Measurements from ENCODE around the gene SIVA1. TPM values are rescaled to one million over a fixed set of nuclear protein-coding genes. Genes with fewer than 3 reads are reported as not detected.
A peak's percentile ranks its signal among the peaks of the same experiment; 100 is the strongest.
"Not testable (repeated sequence)": the region's sequence is repeated elsewhere in the genome, so short reads cannot be mapped to it uniquely, and the experiment has no call there.

Gene SIVA1
- total RNA-seq, 2 experiments from 2014 or later = 137 to 147 TPM

DNA sequence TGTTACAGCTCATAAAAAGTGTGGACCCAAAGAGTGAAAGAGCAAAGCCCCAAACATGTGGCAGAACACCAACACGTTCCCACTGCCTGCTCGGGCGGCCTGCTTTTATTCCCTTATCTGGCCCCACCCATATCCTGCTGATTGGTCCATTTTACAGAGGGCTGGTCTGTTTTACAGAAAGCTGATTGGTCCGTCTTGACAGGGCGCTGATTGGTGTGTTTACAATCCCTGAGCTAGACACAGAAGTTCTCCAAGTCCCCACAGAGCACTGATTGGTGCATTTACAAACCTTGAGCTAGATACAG lies 2.2 kb upstream of the SIVA1 start:
- DNase-seq = peak; percentile 20
- not testable (repeated sequence) for H3K27ac Mint-ChIP-seq

DNA sequence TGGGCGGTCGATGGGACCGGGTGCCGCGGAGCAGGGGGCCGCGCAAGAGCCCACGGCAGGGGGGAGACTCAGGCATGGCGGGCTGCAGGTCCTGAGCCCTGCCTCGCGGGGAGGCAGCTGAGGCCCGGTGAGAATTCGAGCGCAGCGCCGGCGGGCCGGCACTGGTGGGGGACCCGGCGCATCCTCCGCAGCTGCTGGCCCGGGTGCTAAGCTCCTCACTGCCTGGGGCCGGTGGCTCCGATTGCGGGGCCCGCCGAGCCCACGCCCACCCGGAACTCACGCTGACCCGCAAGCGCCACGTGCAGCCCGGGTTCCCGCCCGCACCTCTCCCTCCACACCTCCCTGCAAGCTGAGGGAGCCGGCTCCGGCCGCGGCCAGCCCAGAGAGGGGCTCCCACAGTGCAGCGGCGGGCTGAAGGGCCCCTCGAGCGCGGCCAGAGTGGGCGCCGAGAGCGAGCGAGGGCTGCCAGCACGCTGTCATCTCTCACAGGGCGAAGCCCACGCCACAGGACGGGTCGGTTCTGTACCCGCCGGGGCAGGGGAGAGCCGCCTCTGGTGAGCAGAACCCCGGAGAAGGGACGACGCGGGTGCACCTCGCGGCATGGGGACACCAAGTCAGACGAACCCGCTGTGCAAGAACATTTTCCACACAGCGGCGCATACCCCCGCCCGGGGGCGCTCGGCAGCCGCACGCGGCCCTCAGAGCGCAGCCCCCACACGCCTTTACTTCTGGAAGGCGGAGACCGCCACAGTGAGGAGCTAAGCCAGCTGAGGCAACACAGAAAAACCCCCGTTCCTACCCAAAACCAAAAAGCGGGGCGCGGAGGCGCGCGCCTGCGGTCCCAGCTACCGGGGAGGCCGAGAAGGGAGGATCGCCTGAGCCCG lies 1.2 kb upstream of the SIVA1 start:
- peak overlapping the region; percentile 98 for H3K4me3 Mint-ChIP-seq
- no peak for DNase-seq
- H3K27me3 Mint-ChIP-seq = no peaks in the 10 kb centered on the region

More for the DNA sequence above, 2.2 kb upstream of the SIVA1 start:
- not testable (repeated sequence) for H3K27me3 Mint-ChIP-seq, H3K9me3 Mint-ChIP-seq
- peaks cover 14% of the 10 kb centered on the region for H3K36me3 Mint-ChIP-seq
- peaks cover 27% of the 10 kb centered on the region for H3K4me1 Mint-ChIP-seq
- H3K4me3 Mint-ChIP-seq = peak overlapping the region; percentile 25

DNA sequence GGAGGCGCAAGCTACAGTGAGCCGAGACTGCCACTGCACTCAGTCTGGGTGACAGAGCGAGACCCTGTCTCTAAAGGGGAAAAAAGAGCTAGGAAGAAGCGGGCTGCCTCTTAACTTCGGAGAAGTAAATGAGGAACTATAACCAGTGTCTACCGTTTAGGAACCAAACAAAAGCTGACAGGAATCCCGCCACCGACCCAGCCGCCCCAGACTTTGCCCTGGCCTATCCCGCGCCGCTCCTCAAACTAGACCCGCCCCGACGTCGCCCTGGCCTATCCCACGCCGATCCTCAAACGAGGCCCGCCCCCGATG lies 568 bp upstream of the SIVA1 start:
- DNase-seq = no peak
- Mint-ChIP-seq H3K36me3 (peaks cover 25% of the 10 kb centered on the region), H3K4me3 (peak overlapping the region; percentile 98), H3K4me1 (peaks cover 39% of the 10 kb centered on the region), H3K27ac (peak overlapping the region; percentile 89), H3K27me3 (no peaks in the 10 kb centered on the region), H3K9me3 (no peaks in the 10 kb centered on the region)

More for the DNA sequence above, 1.2 kb upstream of the SIVA1 start:
- Mint-ChIP-seq H3K4me1 (peaks cover 33% of the 10 kb centered on the region), H3K27ac (peak overlapping the region; percentile 89), H3K36me3 (peaks cover 19% of the 10 kb centered on the region), H3K9me3 (no peaks in the 10 kb centered on the region)

DNA sequence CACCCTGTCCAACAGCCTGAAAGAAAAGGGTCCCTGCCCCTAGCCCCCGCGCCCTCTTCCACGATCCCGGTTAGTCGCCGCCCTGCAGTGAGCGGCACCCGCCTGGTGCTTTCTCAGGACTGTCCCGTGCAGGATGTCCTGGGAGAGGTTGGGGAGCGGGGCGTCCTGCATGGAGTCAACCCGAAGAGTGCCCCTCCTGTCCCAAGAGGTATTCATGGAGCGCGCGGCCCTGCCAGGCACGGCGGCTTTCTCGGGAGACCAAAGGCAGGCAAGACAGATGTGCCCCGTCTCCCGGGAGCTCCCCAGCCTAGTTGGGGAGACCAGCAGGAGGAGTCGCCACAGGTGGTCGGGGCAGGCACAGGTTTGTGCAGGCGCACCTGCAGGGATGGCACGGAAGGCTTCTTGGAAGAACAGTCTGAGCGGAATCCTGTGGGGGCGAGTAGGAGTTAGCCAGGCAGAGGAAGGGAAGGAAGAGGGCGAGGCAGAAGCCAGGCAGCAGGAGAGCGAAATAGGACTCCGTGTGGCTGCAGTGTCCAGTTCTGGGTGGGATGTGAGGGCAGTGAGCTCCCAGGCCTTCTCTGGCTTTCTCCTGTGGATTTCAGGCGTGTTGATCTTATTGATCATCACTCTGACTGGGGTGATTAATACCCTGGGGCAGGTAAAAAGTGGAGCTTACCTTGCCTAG lies 723 bp downstream of the SIVA1 start:
- Mint-ChIP-seq H3K27me3 (no peaks in the 10 kb centered on the region), H3K4me1 (peaks cover 39% of the 10 kb centered on the region), H3K36me3 (peaks cover 25% of the 10 kb centered on the region), H3K4me3 (peak overlapping the region; percentile 98), H3K27ac (peak overlapping the region; percentile 89), H3K9me3 (no peaks in the 10 kb centered on the region)
- DNase-seq = no peak

DNA sequence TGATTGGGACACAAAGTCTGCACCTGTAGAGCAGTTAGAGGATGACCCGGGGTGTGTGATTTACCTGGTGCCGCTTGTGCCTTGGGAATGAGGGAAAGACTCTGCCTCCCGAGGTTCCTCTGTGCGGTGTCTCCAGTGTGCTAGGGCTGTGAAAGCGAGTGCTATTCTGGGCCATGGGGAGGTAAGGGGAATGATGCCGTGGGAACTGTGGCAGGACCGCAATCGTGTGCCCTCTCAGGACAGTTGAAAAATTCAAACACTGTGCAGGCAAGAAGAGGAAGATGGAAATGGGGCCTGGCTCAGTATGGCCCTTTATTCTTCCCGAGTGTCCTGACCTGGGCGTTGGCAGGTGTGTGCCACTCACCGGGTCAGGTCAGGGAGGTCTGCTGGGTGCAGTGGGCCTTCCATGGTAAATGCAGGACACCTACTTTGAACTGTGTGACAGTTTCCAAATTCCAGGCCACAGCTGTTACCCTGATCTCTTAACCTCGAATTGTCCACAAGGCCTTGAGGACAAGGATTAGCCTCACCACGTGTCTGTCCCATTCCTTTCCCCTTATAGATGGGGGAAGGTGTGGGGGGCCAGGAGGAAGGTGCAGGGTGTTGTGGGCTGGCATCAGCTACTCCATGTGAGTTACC lies 1.4 kb downstream of the SIVA1 start:
- Mint-ChIP-seq H3K27ac (peak overlapping the region; percentile 89), H3K9me3 (no peaks in the 10 kb centered on the region), H3K4me1 (peaks cover 42% of the 10 kb centered on the region), H3K36me3 (peaks cover 29% of the 10 kb centered on the region), H3K4me3 (peak overlapping the region; percentile 98), H3K27me3 (no peaks in the 10 kb centered on the region)
- DNase-seq = no peak

DNA sequence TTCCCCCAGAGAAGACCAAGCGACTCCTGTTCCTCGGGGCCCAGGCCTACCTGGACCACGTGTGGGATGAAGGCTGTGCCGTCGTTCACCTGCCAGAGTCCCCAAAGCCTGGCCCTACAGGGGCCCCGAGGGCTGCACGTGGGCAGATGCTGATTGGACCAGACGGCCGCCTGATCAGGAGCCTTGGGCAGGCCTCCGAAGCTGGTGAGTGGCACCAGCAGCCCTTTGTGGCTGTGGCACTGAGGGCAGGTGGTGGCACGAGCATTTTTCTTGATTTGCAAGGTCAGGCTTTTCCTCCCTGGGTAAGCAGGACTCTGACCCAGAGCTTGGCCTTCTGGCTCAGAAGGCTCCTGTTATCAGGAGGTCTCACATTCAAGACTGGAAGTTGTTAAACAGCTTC lies 2.7 kb downstream of the SIVA1 start:
- H3K4me3 Mint-ChIP-seq = peak overlapping the region; percentile 98
- peaks cover 42% of the 10 kb centered on the region for H3K4me1 Mint-ChIP-seq
- H3K9me3 Mint-ChIP-seq = no peaks in the 10 kb centered on the region
- no peaks in the 10 kb centered on the region for H3K27me3 Mint-ChIP-seq
- DNase-seq = no peak
- peaks cover 29% of the 10 kb centered on the region for H3K36me3 Mint-ChIP-seq
- H3K27ac Mint-ChIP-seq = no peak overlapping the region

DNA sequence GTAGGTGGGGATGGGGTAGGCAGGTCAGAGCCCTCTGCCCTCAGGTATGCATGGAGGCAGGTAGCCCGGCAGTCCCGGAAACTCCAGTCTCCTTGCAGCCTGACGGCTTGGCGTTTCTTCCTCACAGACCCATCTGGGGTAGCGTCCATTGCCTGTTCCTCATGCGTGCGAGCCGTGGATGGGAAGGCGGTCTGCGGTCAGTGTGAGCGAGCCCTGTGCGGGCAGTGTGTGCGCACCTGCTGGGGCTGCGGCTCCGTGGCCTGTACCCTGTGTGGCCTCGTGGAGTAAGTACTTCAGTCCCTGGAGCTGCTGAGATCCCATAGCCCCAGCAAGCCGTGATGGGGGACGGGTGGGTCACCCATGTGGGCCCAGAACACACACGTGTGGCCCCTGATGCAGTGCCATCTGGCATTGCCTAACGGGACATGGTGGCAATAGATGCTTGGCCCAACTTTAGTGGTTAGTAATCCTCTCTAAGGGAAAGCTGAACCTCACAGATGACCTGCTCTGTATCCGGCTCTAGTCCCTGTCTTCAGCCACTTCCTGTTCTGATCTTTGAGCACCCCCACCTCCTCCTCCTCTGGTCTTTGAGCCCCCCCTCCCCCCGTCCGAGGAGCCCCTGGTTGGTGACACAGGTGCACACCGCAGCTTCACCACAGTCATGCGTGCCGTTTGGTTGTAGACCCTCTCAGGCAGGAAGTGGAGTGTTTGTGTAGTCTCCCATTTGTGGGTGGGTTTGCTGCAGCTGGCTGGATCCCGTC lies 3.7 kb downstream of the SIVA1 start:
- no peaks in the 10 kb centered on the region for H3K9me3 Mint-ChIP-seq
- H3K27ac Mint-ChIP-seq = peak overlapping the region; percentile 77
- H3K27me3 Mint-ChIP-seq = no peaks in the 10 kb centered on the region
- peaks cover 42% of the 10 kb centered on the region for H3K4me1 Mint-ChIP-seq
- H3K36me3 Mint-ChIP-seq = peaks cover 34% of the 10 kb centered on the region
- peak overlapping the region; percentile 34 for H3K4me3 Mint-ChIP-seq
- DNase-seq = no peak

DNA sequence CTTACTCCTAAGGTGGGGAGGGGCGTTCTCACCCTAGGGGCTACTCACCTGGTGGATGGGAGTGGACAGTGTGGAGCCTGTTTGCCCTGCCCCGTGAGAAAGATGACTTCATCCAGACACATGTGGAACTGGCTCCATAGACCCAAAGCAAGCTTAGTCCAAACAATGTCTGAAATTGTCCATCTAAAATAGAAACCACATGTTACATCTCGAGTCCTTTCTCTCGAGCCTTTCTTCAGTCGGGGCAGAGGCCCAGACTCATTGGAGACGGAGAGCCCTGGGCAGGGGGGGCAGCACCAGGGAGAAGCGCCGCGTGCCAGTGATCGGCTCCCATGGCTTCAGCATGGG lies 4.3 kb downstream of the SIVA1 start:
- H3K4me3 Mint-ChIP-seq = peak overlapping the region; percentile 26
- DNase-seq = no peak
- no peaks in the 10 kb centered on the region for H3K9me3 Mint-ChIP-seq
- H3K4me1 Mint-ChIP-seq = peaks cover 42% of the 10 kb centered on the region
- H3K36me3 Mint-ChIP-seq = peaks cover 37% of the 10 kb centered on the region
- peak overlapping the region; percentile 77 for H3K27ac Mint-ChIP-seq
- H3K27me3 Mint-ChIP-seq = no peaks in the 10 kb centered on the region

DNA sequence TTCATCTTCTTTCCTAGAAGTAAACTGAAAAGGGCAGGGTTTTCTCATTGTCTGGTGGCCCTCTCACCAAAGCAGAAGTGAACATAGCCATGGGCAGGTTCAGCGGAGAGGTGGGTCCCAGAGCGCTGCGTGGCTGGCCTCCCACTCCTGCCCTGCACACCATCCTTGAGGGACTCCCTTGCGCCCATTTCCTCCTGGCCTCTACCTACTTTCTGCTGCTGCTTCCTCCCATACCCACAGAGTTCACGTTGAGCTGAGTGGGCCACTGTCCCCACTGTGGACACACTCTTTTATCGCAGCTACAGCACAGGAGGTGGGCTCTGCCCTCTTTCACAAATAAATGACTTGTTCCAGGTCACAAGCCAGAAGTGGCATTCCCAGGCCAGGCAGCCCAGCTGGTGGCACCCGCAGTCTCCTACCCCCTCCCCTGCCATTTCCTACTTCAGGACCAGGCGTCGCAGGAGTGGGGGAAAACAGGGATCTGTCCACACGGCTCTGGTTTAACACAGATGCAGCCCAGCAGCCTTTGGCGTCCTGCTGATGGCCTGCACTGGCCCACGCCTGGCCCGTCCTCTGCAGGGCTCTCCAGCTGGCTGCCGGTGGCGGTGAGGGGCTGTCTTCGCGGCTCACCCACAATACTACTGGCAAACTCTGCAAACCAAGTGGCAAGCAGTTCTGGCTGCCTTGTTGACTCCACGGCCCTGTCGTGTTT lies 4.9 kb downstream of the SIVA1 start:
- Mint-ChIP-seq H3K27me3 (no peaks in the 10 kb centered on the region), H3K4me3 (no peak overlapping the region), H3K4me1 (peaks cover 42% of the 10 kb centered on the region), H3K27ac (peak overlapping the region; percentile 13), H3K9me3 (no peaks in the 10 kb centered on the region), H3K36me3 (peaks cover 38% of the 10 kb centered on the region)
- no peak for DNase-seq

DNA sequence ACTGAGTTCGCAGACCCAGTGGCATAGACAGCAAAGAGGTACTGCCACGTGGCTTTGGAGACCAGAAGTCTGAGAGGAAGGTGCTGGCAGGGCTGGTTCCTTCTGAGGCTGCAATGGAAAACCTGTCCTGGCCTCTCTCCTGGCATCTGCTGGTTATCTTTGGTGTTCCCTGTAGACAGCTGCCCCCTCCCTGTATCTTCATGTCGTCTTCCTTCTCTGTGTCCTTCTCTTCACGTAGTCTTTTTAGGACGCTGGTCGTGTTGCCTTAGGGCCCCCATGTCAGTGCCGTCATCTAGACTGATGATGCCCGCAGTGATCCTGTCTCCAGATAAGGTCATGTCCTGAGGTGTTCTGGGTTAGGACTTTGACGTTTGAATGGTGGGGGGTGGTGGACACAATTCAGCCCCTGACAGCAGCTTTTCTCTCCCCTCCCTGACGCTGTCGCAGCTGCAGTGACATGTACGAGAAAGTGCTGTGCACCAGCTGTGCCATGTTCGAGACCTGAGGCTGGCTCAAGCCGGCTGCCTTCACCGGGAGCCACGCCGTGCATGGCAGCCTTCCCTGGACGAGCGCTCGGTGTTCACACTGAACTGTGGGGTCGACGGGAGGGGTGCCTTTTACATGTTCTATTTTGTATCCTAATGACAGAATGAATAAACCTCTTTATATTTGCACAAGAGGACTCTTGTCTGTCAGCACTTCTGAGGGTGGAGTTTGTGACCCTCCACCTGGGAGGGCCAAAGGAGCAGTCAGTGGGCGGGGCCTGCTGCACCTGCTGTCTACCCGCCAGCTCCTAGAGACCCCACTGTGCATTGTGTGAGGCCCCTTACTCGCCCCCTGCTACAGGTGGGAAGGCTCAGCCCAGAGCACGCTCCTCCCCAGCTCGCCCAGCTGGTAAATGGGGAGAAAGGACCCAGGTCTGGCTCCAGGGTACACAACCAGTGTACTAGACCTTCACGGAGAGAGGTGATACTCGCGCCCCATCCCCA lies 6.3 kb downstream of the SIVA1 start:
- Mint-ChIP-seq H3K4me1 (peaks cover 34% of the 10 kb centered on the region), H3K27ac (no peak overlapping the region), H3K4me3 (no peak overlapping the region), H3K36me3 (peaks cover 31% of the 10 kb centered on the region), H3K27me3 (no peaks in the 10 kb centered on the region), H3K9me3 (no peaks in the 10 kb centered on the region)
- DNase-seq = no peak

DNA sequence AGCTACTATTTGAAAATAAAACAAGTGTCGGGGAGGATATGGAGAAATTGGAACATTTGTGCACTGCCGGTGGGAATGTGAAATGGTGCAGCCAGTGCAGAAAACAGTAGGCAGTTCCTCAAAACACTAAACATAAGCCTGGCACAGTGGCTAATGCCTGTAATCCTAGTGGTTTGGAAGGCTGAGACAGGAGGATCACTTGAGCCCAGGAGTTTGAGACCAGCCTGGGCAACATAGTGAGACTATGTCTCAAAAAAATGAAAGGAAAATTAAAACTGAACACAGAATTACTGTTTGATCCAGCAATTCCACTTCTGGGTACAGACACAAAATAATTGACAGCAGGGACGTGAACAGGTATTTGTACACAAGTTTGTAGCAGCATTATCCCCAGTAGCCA lies 12.6 kb downstream of the SIVA1 start:
- no peak overlapping the region for H3K27ac Mint-ChIP-seq

DNA sequence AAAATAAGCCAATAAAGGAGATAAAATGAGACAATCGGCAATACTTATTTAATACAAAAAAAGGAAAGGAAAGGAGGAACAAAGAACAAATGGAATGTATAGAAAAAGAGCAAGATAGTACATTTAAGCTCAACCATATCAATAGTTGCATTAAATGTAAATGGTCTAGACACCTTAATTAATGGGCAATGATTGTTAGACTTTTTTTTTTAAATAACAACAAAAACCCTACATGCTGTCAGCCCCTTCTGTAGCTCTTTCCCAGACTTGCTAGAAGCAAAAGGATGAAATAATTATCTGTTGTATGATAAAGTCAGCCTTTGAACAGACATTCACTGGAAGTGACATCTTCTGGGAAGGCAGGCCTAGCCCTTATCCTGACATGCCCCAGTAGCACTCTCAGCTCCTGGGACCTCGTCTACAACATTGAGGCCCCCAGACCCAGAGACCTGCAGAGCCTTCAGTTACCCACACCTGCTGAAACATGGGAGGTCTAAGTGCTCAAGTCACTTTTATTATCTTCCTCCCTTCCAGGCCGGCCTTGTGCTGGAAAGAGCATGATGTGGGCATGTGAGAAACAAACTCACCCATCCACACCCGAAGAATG lies 13.4 kb downstream of the SIVA1 start:
- Mint-ChIP-seq H3K27ac (no peak overlapping the region), H3K36me3 (peaks cover 20% of the 10 kb centered on the region), H3K4me1 (peaks cover 9% of the 10 kb centered on the region), H3K4me3 (no peak overlapping the region), H3K27me3 (no peaks in the 10 kb centered on the region), H3K9me3 (peaks cover 3% of the 10 kb centered on the region)
- DNase-seq = no peak

More for the DNA sequence above, 12.6 kb downstream of the SIVA1 start:
- no peaks in the 10 kb centered on the region for H3K27me3 Mint-ChIP-seq
- DNase-seq = no peak
- peaks cover 9% of the 10 kb centered on the region for H3K4me1 Mint-ChIP-seq
- no peaks in the 10 kb centered on the region for H3K9me3 Mint-ChIP-seq
- H3K36me3 Mint-ChIP-seq = peaks cover 16% of the 10 kb centered on the region
- H3K4me3 Mint-ChIP-seq = no peak overlapping the region

DNA sequence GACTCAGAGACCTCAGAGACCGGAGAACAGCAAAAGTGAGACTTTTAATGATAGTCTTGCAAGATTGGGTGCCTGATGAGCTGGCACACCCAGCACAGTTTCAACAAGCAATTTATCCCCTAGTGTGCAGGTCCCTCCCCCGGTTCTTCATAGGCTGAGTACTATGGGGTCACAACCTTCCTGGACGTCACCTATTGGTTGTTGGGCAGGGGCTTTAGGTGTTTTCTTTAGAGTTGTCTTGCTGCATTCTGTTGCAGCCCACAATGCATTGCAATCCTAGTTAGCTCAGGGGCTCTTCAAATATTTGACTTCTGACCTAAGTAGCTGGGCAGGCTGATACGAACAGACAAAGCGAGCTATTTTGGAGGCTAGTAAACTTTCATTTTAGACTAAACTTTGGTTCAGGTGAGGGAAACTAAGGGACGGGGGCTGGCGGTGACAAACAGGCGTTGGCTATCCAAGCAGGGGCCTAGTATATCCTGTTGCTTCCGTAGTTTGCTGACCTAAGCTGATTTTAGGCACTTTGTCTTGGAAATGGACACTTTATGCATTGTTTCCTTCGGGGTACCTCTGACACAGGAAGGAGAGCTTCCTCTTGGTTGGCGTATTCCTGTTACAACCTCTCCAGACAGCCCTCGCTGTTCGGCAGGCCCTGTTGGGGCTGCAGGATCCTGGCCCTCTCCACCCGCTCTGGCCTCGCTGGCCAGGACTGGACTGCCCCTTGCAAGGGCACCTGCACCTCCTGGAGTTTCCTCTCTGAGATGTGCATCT lies 14.1 kb downstream of the SIVA1 start:
- H3K9me3 Mint-ChIP-seq = peaks cover 3% of the 10 kb centered on the region
- H3K36me3 Mint-ChIP-seq = peaks cover 25% of the 10 kb centered on the region
- no peak overlapping the region for H3K4me3 Mint-ChIP-seq
- H3K4me1 Mint-ChIP-seq = peaks cover 9% of the 10 kb centered on the region
- no peaks in the 10 kb centered on the region for H3K27me3 Mint-ChIP-seq
- no peak overlapping the region for H3K27ac Mint-ChIP-seq
- DNase-seq = no peak

Measured in activated naive CD8-positive, alpha-beta T cell treated with anti-CD3 and anti-CD28 coated beads for 36 hours (primary cell).